ENCODE measurements around the gene WDR31. TPM values are rescaled to one million over a fixed set of nuclear protein-coding genes. Genes with fewer than 3 reads are reported as not detected.

Gene WDR31
- total RNA-seq, 1 experiment from 2014 or later = 1.6 TPM

- no peak overlapping the region for H3K4me3 ChIP-seq
- H3K9me3 ChIP-seq = no peaks in the 10 kb centered on the region
- no peaks in the 10 kb centered on the region for H3K27me3 ChIP-seq
- peaks cover 91% of the 10 kb centered on the region for H3K36me3 ChIP-seq
- DNase-seq = no peak
These were observed 51.0 kb downstream of the WDR31 start for GRCh38 chr9:113289091-113289490.

GRCh38 chr9:113281356-113281755 lies 58.7 kb downstream of the WDR31 start:
- no peaks in the 10 kb centered on the region for H3K9me3 ChIP-seq
- no peak overlapping the region for H3K4me3 ChIP-seq
- no peak for DNase-seq
- H3K36me3 ChIP-seq = peaks cover 83% of the 10 kb centered on the region
- H3K27me3 ChIP-seq = no peaks in the 10 kb centered on the region

- H3K36me3 ChIP-seq = peaks cover 74% of the 10 kb centered on the region
- H3K27me3 ChIP-seq = no peaks in the 10 kb centered on the region
- no peak overlapping the region for H3K4me3 ChIP-seq
- no peak for DNase-seq
- H3K9me3 ChIP-seq = no peaks in the 10 kb centered on the region
These were observed 61.2 kb downstream of the WDR31 start for GRCh38 chr9:113278840-113279239.

- peaks cover 73% of the 10 kb centered on the region for H3K36me3 ChIP-seq
- H3K9me3 ChIP-seq = no peaks in the 10 kb centered on the region
- H3K27me3 ChIP-seq = no peaks in the 10 kb centered on the region
- H3K4me3 ChIP-seq = peak within 1 kb of the TSS; percentile 94
- peak; percentile 95 for DNase-seq
These were observed 64.6 kb downstream of the WDR31 start, which contains the start of the genes CDC26 and PRPF4 for GRCh38 chr9:113275157-113276131. TSS of gene CDC26 (minus strand) at chr9:113275572. CDS start at chr9:113272507, 3,065 bp downstream. TSS of gene PRPF4 (plus strand) at chr9:113275658. CDS start at chr9:113275744, 86 bp downstream.

GRCh38 chr9:113274474-113275156 lies 65.5 kb downstream of the WDR31 start:
- no peak for DNase-seq
- Histone ChIP-seq H3K27me3 (no peaks in the 10 kb centered on the region), H3K4me3 (peak overlapping the region; percentile 94), H3K36me3 (peaks cover 69% of the 10 kb centered on the region), H3K9me3 (no peaks in the 10 kb centered on the region)

- peaks cover 60% of the 10 kb centered on the region for H3K36me3 ChIP-seq
- no peak for DNase-seq
These were observed 70.2 kb downstream of the WDR31 start for GRCh38 chr9:113269871-113270270.

GRCh38 chr9:113269355-113269754 lies 70.7 kb downstream of the WDR31 start:
- Histone ChIP-seq H3K36me3 (peaks cover 60% of the 10 kb centered on the region), H3K9me3 (no peaks in the 10 kb centered on the region), H3K27me3 (no peaks in the 10 kb centered on the region), H3K4me3 (no peak overlapping the region)
- DNase-seq = no peak

More at GRCh38 chr9:113269871-113270270, 70.2 kb downstream of the WDR31 start:
- H3K27me3 ChIP-seq = no peaks in the 10 kb centered on the region
- no peak overlapping the region for H3K4me3 ChIP-seq
- no peaks in the 10 kb centered on the region for H3K9me3 ChIP-seq

- no peak for DNase-seq
- Histone ChIP-seq H3K36me3 (peaks cover 51% of the 10 kb centered on the region), H3K9me3 (no peaks in the 10 kb centered on the region), H3K4me3 (no peak overlapping the region), H3K27me3 (no peaks in the 10 kb centered on the region)
These were observed 72.0 kb downstream of the WDR31 start for GRCh38 chr9:113267911-113268566.

GRCh38 chr9:113266174-113266573 lies 73.9 kb downstream of the WDR31 start:
- DNase-seq = no peak
- no peaks in the 10 kb centered on the region for H3K9me3 ChIP-seq
- H3K36me3 ChIP-seq = peaks cover 41% of the 10 kb centered on the region
- no peaks in the 10 kb centered on the region for H3K27me3 ChIP-seq
- no peak overlapping the region for H3K4me3 ChIP-seq

Other genes with a start within 250 kb of the WDR31 start
- gene SLC31A2, start 189.3 kb downstream of the WDR31 start, total RNA-seq (2014; rRNA removed; shearing (Covaris generic); ENCODE audit: low replicate concordance) = 3.1 and 7.6 TPM in 2 replicates
- 7.9 and 14.2 TPM in 2 replicates for gene FKBP15, start 119.0 kb downstream of the WDR31 start, total RNA-seq (2014; rRNA removed; shearing (Covaris generic); ENCODE audit: low replicate concordance)
- 13.9 and 14.7 TPM in 2 replicates for gene SLC31A1, start 118.7 kb downstream of the WDR31 start, total RNA-seq (2014; rRNA removed; shearing (Covaris generic); ENCODE audit: low replicate concordance)
- gene CDC26, start 64.7 kb downstream of the WDR31 start, total RNA-seq (2014; rRNA removed; shearing (Covaris generic); ENCODE audit: low replicate concordance) = 38.9 and 67.6 TPM in 2 replicates
- 42.0 and 58.9 TPM in 2 replicates for gene PRPF4, start 64.6 kb downstream of the WDR31 start, total RNA-seq (2014; rRNA removed; shearing (Covaris generic); ENCODE audit: low replicate concordance)
- gene RNF183, start 36.9 kb downstream of the WDR31 start, total RNA-seq (2014; rRNA removed; shearing (Covaris generic); ENCODE audit: low replicate concordance) = not detected in 2 replicates
- gene BSPRY, start 9.3 kb upstream of the WDR31 start, total RNA-seq (2014; rRNA removed; shearing (Covaris generic); ENCODE audit: low replicate concordance) = not detected in 2 replicates
- 7.6 and 11.5 TPM in 2 replicates for gene HDHD3, start 36.7 kb upstream of the WDR31 start, total RNA-seq (2014; rRNA removed; shearing (Covaris generic); ENCODE audit: low replicate concordance)
- 14.8 and 17.0 TPM in 2 replicates for gene ALAD, start 61.0 kb upstream of the WDR31 start, total RNA-seq (2014; rRNA removed; shearing (Covaris generic); ENCODE audit: low replicate concordance)
- gene POLE3, start 70.4 kb upstream of the WDR31 start, total RNA-seq (2014; rRNA removed; shearing (Covaris generic); ENCODE audit: low replicate concordance) = 81.1 and 97.9 TPM in 2 replicates
- 0.33 TPM in 1 of 2 replicates, not detected in the other for gene C9orf43, start 70.5 kb upstream of the WDR31 start, total RNA-seq (2014; rRNA removed; shearing (Covaris generic); ENCODE audit: low replicate concordance)
- gene RGS3, start 123.5 kb upstream of the WDR31 start, total RNA-seq (2014; rRNA removed; shearing (Covaris generic); ENCODE audit: low replicate concordance) = 96.9 and 148 TPM in 2 replicates